GM18517 (cell line): ENCODE data around the gene AVPI1.
"Not testable (repeated sequence)": the region's sequence is repeated elsewhere in the genome, so short reads cannot be mapped to it uniquely, and the experiment has no call there.

Source experiments
- ATAC-seq: cut with Tn5 transposase; IDR thresholded peaks from one replicate; pipeline ENCODE4 v1.9.1; 2021; ENCODE audit warnings: mild to moderate bottlenecking, moderate library complexity; ENCODE audit not compliant: unreplicated experiment

AVPI1 gene

DNA sequence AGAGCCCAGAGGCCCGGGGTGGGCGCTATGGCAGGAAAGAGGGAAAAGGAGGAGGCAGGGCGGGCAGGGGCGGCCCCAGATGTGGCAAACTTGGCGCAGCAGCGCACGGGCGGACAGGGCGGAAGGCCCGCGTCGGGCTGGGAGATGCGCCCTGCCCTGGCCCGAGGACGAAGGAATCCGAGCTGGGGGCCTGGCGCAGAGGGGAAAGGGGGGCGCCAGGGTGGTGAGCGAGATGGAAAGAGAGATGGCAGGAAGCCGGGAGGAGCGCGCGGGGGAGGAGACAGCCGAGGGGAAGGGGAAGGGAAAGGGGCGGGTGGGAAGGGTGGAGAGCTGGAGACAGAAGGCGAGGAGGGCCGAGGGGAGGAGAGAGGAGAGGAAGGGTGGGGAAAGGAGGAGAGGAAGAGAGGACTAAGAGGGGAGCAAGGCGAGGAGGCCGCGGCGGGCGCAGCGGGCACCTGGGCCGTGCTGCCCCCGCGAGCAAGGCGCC is 26.3 kb upstream of the AVPI1 start, which contains the start of gene MARVELD1:
TSS of gene MARVELD1 (plus strand) at position 392 of the 487 bp plus-strand sequence. CDS start 147 bp downstream, outside the sequence.
- no peak for ATAC-seq

DNA sequence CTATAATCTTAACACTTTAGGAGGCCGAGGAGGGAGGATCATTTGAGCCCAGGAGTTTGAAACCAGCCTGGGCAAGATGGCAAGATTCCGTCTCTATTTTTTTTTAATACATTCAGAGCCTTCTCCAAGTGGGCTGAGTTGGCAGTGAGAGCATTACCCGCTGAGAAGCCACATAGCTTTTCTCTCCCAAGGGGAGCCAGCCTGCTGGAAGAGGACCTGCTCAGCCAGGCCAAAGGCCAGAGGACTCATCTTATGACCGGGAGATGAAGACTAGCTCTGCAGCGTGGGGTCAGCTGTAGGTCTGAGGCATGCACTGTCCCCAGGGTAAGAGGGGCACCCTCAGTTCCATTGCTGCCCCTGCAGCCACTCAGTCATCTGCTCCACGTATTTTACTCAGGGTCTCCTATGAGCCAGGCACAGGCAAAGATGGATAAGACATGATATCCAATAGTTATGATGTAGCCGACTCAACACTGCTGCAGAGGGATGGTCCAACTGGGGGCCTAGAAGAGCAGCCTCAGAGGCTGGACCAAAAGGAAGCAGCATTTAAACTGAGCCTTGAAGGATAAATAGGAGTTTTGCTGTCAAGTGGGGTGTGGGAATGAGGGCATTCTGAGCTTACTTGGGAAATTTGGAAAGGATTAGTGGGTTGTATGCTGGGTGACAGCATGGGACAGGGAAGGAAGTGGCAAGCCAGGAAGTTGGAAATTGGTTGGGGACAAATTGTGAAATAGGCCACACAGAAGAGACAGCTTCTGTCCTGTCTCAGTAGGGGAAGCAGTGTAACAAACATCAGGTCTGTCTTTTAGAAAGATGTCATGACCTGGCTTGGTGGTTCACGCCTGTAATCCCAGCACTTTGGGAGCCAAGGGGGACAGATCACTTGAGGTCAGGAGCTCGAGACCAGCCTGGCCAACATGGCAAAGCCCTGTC is 24.9 kb upstream of the AVPI1 start:
- ATAC-seq, result no peak

DNA sequence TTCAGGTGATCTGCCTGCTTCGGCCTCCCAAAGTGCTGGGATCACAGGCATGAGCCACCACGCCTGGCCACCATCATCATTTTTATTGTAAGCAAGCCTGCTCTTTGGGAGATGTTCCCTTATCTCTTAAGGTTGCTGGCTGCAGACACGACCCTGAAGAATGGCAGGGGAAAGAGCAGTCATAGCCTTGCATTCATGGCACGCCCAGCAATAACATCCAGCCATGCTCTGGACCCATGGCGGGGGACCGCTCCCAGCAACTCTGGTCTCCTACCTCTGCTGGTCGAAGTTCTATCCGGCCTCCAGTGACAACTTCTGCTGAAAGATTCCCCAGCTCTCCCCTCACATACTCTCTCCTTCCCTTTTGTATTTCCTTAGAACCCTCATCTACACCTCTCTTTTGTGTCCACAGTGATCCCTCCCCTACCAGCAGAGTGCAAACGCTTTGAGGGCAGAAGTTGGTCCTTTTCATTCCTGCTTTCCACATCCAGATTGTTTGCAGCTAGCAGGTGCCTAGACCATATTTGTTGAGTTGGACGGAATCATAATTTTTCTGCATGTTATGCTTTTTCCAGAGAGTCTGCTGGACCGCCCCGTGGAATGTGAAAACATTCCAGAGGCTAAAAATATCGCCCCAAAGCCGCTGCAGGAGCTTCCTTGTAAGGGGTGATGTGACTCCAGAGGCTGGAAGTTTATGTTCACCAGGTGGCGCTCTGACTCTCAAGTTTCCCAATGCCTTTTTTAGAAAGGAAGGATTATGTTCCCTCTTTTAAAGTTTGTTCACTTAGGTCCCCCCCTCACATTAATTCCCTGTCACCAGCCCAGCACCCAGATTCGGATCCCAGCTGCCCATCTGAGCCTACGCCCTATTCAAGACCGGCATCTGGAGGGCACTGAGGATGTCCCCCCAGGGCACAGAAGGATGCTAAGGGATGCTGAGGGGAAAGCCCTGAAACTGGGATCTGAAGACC is 22.2 kb upstream of the AVPI1 start:
- ATAC-seq, result no peak

DNA sequence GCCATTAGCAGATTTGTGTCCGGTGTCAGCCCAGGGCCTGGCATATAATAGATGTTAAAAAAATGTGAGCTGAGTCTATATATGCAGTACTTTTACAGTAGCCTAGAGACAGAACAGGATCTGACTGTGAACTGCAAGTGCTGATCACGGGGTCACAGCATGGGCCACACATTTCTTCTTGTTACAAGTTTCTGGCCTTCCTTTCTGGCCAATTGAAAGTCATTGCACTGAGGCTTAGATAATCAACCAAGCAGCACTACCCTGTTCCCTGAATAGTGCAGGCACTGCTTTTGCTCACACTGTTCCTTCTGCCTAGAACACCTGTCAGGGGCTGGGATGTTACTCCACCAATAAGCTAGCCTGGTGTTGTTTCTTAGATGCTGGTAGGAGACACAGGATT is 21.1 kb upstream of the AVPI1 start:
- no peak for ATAC-seq

DNA sequence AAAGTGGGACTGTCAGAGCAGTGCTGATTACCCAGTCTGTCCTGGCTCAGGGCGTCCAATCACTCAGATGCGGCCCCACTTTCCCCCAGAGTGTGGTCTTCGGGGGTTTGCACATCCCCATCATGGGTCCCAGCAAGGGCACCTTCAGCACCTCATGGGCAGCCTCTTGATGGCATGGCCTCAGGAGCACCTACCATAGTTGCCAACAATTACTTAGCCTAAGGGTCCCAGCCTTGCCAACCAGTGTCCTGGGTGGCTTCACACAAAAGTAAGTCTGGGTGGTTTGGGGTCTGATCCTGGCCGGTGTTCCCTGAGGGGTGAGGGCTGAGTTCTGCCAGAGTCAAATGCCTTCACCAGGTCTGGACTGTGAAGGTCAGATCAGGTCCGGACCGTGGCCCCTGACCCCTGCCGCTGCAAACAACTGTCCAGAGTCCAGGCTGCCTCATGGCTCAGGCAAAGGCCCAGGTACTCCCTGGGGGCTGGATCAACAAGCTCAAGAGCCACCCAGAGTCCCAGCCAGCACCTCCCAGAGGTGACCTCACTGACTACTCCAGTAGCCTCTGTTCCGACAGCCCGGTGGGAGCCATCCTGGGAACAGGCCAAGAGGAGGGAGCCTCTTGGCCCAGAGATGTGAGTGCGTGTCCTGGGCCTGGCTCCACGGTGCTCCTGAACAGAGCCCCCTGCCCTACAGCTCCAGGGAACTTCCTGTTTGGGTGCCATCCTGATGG is 20.3 kb upstream of the AVPI1 start:
- ATAC-seq, result no peak

DNA sequence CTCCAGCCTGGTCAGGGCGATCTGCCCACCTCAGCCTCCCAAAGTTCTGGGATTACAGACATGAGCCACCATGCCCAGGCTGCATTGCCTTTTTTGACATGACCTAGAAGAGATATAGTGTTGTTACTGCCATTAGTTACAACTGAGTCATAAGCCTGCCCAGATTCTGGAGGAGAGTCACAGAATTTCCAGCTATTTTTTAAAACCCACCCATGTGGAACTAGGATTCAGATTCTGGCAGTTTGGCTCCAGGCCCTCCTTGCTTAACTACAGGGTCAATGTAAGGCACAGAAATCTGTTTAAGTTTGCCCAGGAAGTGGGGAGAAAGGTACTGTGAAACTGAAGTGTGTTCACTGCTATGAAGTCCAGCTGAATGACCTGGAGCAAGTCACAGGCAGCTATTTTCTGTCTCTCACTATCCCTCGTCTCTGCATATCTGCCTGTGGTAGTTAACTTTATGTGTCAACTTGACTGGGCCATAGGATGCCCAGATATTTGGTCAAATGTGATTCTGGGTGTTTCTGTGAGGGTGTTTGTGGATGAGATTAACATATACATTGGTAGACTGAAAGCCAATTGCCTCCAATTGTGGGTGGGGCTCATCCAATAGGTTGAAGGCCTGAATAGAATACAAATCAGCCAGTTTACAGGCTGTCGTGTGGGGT is 18.1 kb upstream of the AVPI1 start:
- ATAC-seq, result no peak

DNA sequence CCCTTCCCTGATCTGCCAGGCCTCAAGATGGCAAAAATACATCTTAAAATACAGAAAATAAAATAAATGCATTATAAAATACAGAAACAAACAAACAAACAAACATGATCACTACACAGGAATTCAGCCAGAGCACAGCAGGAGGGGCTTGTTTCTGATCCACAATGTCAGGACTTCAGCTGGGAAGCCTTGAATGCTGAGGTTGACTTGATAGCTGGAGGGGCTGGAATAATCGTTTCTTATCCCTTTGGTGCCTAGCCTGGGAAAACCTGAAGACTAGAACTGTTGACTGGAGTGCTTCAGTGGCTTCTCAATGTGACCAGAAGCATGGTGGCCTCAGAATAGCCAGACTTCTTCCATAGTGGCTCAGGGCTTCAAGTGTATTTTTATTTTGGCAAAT is 17.3 kb upstream of the AVPI1 start:
- ATAC-seq, result no peak

DNA sequence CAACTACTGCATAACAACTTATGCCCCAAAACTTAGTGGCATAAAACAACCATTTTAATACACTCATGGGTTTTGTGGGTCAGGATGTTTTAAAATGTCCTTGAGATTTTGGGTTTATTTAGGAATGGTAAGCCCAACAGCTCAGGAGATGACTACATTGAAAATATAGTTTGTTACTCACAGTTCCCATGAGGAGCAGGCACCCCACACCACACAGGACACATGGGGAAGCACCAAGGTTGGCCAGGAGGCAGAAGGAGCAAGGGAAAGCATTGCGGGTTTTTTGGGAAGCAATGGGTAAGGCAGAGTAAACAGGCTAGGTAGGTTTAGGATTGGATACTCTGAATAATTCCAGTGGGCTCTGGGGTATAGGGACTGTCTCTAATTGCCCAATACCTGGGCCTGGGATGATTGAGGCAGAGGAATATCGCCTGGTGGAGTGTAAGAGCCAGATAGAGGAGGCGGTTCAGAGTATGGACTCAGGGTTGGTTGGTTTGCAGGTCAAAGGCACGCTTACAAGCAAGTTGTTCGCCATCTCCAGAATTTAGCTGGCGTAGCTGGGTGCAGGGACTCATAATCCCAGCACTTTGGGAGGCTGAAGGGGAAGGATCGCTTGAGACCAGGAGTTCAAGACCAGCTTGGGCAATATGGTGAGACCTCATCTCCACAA is 16.5 kb upstream of the AVPI1 start:
- no peak for ATAC-seq

DNA sequence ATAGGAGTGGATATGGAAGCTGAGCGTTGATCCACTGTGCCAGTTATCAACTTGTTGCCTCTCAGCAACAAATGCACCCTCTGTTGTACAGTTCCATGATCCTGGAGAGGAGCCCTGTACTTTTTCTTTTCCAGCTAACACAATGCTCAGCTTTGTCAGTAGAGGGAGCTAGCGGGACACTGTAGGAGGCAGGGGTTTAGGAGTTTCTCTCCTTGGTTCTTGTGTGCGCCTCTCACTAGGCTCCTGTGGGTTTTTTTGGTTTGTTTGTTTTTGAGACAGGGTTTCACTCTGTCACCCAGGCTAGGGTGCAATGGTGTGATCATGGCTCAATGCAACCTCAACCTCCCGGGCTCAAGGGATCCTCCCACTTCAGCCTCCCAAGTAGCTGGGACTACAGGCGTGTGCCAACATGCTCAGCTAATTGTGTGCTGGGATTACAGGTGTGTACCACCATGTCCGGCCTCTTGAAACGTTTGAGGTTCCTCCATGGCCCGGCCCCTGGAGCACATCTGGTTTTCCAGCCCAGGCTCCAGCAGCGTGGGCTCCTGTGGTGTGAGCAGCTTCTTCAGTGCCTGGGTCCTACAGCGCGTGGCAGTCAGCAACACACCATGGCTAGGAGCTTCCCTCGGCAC is 14.5 kb upstream of the AVPI1 start:
- ATAC-seq, result peak; percentile 71

DNA sequence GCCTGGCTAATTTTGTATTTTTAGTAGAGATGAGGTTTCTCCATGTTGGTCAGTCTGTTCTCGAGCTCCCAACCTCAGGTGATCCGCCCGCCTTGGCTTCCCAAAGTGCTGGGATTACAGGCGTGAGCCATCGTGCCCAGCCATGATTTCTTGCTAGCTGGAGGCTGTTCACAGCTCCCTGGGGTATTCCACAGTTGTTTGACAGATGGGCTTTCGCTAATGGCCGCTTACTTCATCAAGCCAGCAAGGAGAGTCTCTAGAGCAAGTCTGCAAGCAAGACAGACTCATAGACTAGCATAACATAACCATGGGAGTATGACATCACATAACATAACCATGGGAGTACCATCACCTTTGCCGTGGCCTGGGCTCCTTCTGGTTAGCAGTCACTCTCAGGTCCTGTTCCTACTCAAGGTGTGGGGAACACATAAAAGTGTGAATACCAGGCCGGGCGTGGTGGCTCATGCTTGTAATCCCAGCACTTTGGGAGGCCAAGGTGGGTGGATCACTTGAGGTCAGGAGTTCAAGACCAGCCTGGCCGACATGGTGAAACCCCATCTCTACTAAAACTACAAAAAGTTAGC is 11.1 kb upstream of the AVPI1 start:
- not testable (repeated sequence) for ATAC-seq

DNA sequence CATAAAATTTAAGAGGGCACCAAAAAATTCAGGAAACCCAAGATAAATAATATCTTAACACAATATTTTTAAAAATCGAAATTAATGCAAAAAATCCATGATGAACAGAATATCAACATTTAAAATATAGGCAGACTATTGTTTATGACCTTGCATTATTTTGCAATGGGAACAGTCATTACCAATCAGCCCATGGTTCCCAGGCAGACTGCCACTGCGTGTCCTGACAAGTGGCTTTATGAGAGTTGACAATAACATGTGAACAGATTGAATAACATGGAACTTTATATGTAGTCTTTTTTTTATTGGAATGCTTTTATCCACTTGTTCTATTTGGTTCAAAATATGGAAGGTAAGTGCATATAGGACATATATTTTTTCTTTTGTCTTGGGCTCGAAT is 3.1 kb upstream of the AVPI1 start:
- ATAC-seq, result no peak

DNA sequence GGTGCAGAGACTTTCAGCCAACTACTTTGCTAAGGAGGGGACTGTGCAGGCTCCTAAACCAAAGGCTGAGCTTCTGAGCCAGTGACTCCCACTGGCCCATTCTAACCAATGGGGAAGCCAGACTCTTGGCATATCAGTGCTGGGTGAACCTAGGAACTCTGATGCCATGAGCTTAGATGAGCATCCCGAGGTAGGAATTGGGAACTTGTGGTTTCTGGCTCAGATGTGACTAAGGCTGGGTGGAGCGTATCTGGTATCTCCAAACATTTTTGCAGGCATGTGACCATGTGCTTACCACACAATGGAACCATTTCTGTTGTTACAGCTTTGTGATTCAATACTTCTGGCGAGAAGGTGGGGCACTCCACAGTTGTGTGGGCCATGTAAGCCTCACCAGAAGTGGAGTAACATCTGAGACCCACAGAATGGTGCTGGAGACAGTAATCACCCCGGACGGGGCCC is 2.5 kb upstream of the AVPI1 start:
- no peak for ATAC-seq

DNA sequence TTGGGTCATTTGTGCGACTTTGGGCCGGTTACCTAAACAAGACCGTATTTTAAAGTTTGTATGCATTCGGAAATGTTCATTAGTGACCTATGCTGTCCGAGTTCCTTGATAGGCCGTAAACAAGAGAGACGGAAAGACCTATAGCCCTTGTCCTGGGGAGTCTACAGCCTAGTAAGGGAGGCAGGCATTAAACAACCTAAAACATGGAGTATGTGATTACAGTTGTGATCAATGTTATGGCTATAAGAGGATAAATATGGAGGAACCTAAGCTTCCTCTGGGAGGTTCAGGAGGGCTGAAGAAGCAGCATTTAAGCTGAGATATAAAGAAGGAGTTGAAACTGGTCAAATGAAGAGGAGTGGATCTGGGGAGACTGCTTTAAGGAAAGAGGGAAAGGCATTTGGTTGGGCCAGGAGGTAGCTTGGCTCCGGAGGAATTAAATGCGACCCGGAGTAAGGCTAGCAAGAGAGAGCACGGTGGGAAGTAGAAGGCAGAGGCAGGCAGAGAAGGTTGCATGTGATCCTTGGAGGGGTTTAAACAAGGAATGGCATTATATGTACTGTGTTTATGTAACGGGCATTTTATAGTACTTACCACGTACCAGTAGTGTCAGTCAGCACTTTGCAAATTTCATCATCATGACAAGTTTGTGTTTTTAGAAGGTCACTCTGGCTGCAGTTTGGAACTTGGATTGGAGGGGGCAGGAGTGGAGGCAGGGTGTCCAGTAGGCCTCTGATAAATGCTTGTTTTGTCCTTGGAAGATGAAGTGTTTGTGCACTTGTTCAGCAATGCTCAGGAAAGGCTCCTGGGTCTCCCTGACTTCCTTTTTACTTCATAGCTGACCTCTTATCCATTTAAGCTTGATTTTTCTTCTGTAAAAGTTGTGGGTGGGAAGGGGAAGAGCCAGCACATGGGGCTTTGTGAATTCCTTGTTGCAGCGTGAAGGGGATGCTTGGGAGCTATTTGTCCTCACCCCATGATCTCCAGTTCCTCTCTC is 1.0 kb upstream of the AVPI1 start:
- no peak for ATAC-seq

DNA sequence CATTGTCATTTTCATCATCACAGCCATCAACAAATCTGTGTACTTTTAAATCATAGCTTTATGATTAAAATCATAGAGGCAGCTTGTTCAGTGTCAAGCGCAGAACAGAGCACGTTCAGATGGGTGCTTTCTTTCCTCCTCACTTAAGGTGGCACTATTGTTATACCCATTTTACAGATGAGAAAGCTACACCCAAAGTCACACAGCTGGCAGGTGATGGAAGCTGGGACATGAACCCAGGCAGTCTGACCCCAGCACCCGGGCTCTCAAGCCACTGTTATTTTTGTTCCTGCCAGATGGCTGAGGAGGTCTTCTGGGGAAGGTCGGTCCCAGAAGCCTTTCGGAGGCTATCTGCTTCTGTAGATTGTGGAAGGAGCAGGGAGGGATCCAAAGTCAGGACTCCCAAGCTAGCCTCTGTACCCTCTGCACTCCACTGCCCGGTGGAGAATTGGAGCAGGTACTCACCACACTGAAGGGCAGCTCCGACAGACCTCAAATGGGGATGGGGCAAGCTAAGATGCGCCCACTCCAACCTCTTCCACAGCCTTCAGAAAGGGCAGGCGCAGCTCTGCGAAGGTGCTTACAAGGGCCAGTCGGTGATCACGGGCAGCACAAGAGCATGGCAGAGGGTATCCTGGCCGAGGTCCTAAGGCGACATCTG is 610 bp downstream of the AVPI1 start:
- ATAC-seq, result no peak

DNA sequence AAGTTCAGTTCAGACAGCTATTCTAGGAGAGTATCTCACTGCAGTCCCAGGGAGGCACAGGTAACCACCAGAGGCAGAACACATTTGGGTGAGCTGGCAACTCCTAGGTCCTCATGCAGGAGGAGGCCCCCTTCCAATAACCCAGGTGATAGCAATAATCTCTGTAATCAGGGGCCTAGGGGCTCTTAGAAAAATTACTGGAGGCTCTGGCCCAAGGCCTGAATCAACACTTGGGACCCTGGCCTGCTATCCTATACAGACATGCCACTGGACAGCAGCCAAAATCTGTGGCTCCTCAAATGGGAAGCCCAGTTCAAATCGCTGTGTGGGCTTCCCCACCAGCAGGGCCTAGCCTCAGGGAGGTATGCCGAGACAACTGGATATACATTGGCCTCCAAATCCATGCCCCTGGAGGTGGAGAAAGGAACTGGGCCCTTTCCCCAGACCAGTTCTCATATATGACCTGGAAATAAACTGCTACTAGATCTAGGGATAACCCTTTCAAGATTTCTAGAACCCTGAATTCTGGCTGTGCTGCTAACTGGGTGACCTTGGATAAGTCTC is 1.6 kb downstream of the AVPI1 start:
- no peak for ATAC-seq

DNA sequence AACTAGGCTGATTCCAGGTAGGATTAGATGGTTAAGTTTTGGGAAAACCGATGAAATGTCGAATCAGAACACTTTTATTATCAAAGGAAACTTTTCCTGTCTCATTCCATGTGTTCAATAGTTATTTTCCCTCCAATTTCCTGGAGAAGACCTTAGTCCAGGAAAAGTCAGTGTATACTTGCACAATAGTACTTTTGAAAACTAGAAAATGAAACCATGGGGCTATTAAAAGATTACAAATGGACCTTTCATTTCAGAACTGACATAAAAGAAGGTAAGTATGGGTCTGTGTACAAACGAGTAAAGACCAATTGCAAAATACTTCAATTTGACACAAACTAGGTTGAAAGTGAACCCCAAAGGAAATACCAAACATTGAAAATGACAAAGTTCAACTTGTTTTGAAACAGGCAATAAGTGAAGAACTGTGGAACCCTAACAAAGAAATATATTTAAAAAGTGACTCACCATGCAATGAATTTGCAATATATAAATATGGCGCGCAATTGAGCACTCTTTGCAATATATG is 2.1 kb downstream of the AVPI1 start:
- ATAC-seq, result no peak
